Measurements from ENCODE around the gene RASEF. TPM values are rescaled to one million over a fixed set of nuclear protein-coding genes. Genes with fewer than 3 reads are reported as not detected.

RASEF gene
- total RNA-seq, 1 experiment from 2014 or later: 0.12 TPM

DNA sequence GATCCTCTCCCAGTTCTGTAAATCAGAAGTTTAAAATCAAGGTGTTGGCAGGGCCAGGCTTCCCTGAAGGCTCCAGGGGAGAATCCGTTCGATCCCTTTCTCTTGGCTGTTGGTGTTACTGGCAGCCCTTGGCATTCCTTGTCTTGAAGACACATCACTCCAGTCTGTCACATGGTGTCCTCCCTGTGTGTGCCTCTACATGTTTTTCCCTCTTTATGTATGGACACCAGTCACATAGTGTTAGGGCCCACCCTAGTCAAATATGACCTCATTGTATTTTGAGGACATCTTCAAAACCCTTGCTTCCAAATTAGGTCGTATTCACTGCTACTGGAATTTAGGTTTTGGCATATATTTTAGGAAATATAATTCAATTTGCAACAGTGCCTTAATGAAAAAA lies 94.6 kb downstream of the RASEF start:
- CTCF ChIA-PET: no interaction called here
- no peaks in the 10 kb centered on the region for H3K79me2 ChIP-seq (ENCODE audit: insufficient read depth, low read length)
- intact Hi-C loops (cut with micrococcal nuclease): no loop called here
- H3K9ac ChIP-seq (ENCODE audit: low read length): no peak overlapping the region
- no peaks in the 10 kb centered on the region for H4K20me1 ChIP-seq (ENCODE audit: insufficient read depth)
- no peaks in the 10 kb centered on the region for H3K4me1 ChIP-seq (ENCODE audit: control insufficient read depth in 1 of 2, insufficient read depth in 2 of 2, low read length in 2 of 2)
- H2AFZ ChIP-seq (ENCODE audit: low read depth, low read length, poor library complexity, severe bottlenecking): no peak overlapping the region
- H3K4me3 ChIP-seq (replicated peaks in 1 of 2; ENCODE audit: low read depth in 1 of 2, low read length in 2 of 2): no peak overlapping the region
- TF ChIP-seq MAX (IDR thresholded peaks at IDR 0.05) (no peak), POLR2AphosphoS5 (IDR thresholded peaks at IDR 0.05; ENCODE audit: low read depth, low read length) (no peak), CEBPB (IDR thresholded peaks at IDR 0.05; ENCODE audit: low read depth) (no peak), EZH2phosphoT487 (IDR thresholded peaks at IDR 0.05; ENCODE audit: borderline replicate concordance) (no peak)
- H3K27me3 ChIP-seq (ENCODE audit: insufficient read depth, low read length): no peaks in the 10 kb centered on the region
- H3K27ac ChIP-seq (ENCODE audit: low read depth, low read length): no peak overlapping the region
- POLR2A ChIA-PET: no interaction called here
- H3K4me2 ChIP-seq (ENCODE audit: low read length): no peak overlapping the region
- RAD21 ChIA-PET (ENCODE audit: low non-redundant PET in 1 of 2, low total read pairs in 2 of 2, uncharacterized antibody in 2 of 2, unreplicated experiment in 2 of 2): no interaction called here
- no peak for ATAC-seq
- H3K9me2 ChIP-seq (ENCODE audit: insufficient read depth): no peaks in the 10 kb centered on the region
- H3K36me3 ChIP-seq (ENCODE audit: control insufficient read depth in 1 of 2, insufficient read depth in 2 of 2, low read length in 2 of 2): no peaks in the 10 kb centered on the region
- no peaks in the 10 kb centered on the region for H3K9me3 ChIP-seq (ENCODE audit: control insufficient read depth in 1 of 2, insufficient read depth in 1 of 2, low read depth in 1 of 2, low read length in 2 of 2)
- DNase-seq (ENCODE audit: low read depth, low spot score): no peak
- BruUV-seq (replicated peaks): no TSS peak

DNA sequence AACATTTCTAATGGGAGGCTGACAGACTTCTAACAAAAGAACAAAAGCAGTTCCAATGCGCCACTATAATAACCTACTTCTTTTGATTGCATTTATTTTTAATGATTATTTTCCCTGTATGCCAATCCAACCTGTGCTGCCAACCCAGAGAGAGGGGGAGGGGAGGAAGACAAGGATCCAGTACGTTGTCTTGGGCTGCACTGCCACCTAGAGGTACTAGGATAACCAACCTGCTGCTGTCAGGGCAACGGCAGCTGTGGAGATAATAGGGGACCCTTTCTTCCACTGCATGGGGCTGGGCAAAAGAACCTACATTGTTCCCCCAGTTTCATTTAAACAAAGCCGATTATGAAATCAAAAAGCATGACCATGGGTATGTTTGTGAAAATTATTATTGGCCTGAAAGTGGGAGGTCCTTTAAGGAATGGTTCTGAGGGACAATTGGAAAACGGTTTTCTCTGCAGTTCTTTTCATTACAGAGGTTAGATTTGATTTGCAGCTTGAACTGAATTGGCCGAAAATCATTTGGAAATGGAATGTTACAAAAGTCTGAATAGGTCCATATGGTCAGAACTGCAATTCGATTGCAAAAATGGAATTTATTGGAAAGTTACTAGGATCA lies 101.3 kb downstream of the RASEF start:
- intact Hi-C loops (cut with micrococcal nuclease): no loop called here
- no peaks in the 10 kb centered on the region for H4K20me1 ChIP-seq (ENCODE audit: insufficient read depth)
- peak; percentile 91 for ATAC-seq
- no peaks in the 10 kb centered on the region for H3K9me2 ChIP-seq (ENCODE audit: insufficient read depth)
- ChIA-PET RAD21 (ENCODE audit: low non-redundant PET in 1 of 2, low total read pairs in 2 of 2, uncharacterized antibody in 2 of 2, unreplicated experiment in 2 of 2) (no interaction called here), CTCF (interaction anchor here (0.5 to 0.6 kb wide), 2 partner anchors 408 to 555 kb away, joined by 3 read pairs; no protein-coding TSS in a partner anchor), POLR2A (no interaction called here)
- H3K27me3 ChIP-seq (ENCODE audit: insufficient read depth, low read length): no peaks in the 10 kb centered on the region
- H3K27ac ChIP-seq (ENCODE audit: low read depth, low read length): no peak overlapping the region
- no TSS peak for BruUV-seq (replicated peaks)
- H2AFZ ChIP-seq (ENCODE audit: low read depth, low read length, poor library complexity, severe bottlenecking): no peak overlapping the region
- no peaks in the 10 kb centered on the region for H3K4me1 ChIP-seq (ENCODE audit: control insufficient read depth in 1 of 2, insufficient read depth in 2 of 2, low read length in 2 of 2)
- no peaks in the 10 kb centered on the region for H3K79me2 ChIP-seq (ENCODE audit: insufficient read depth, low read length)
- H3K9me3 ChIP-seq (ENCODE audit: control insufficient read depth in 1 of 2, insufficient read depth in 1 of 2, low read depth in 1 of 2, low read length in 2 of 2): no peaks in the 10 kb centered on the region
- TF ChIP-seq RAD21 (IDR thresholded peaks at IDR 0.05; ENCODE audit: low read depth) (peak; percentile 77), SRF (IDR thresholded peaks at IDR 0.05; ENCODE audit: low read depth) (no peak)
- TF ChIP-seq, protein P1, sequence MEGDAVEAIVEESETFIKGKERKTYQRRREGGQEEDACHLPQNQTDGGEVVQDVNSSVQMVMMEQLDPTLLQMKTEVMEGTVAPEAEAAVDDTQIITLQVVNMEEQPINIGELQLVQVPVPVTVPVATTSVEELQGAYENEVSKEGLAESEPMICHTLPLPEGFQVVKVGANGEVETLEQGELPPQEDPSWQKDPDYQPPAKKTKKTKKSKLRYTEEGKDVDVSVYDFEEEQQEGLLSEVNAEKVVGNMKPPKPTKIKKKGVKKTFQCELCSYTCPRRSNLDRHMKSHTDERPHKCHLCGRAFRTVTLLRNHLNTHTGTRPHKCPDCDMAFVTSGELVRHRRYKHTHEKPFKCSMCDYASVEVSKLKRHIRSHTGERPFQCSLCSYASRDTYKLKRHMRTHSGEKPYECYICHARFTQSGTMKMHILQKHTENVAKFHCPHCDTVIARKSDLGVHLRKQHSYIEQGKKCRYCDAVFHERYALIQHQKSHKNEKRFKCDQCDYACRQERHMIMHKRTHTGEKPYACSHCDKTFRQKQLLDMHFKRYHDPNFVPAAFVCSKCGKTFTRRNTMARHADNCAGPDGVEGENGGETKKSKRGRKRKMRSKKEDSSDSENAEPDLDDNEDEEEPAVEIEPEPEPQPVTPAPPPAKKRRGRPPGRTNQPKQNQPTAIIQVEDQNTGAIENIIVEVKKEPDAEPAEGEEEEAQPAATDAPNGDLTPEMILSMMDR (IDR thresholded peaks at IDR 0.05 in 2 of 3, conservative IDR thresholded peaks at IDR 0.05 in 1 of 3; ENCODE audit: borderline replicate concordance in 1 of 3, insufficient read depth in 1 of 3, low read depth in 2 of 3, low read length in 2 of 3): peak; percentile 35 to 85 (median 74); a peak in 5 of 6 replicates
- no peak overlapping the region for H3K4me3 ChIP-seq (replicated peaks in 1 of 2; ENCODE audit: low read depth in 1 of 2, low read length in 2 of 2)
- H3K36me3 ChIP-seq (ENCODE audit: control insufficient read depth in 1 of 2, insufficient read depth in 2 of 2, low read length in 2 of 2): no peaks in the 10 kb centered on the region
- H3K4me2 ChIP-seq (ENCODE audit: low read length): no peak overlapping the region
- H3K9ac ChIP-seq (ENCODE audit: low read length): no peak overlapping the region
- peak; percentile 61 for DNase-seq (ENCODE audit: low read depth, low spot score)
